Retinal pigment epithelial cell (primary cell): ENCODE measurements around the gene TBC1D8.

Source experiments
- DNase-seq: peaks from one replicate; pipeline ENCODE4 v3.0.0-alpha.2; 2010; ENCODE audit warnings: low read depth
- H3K4me3 ChIP-seq: 2 replicates; pipeline ENCODE4 v1.5.1; 2011; ENCODE audit warnings: mild to moderate bottlenecking, low read length, control low read depth, moderate library complexity
- TF ChIP-seq, protein P1 (sequence below): conservative IDR thresholded peaks from 2 replicates; pipeline ENCODE4 v1.5.1; 2011; ENCODE audit warnings: low read depth, low read length, control low read depth, inconsistent platforms

Gene TBC1D8

DNA sequence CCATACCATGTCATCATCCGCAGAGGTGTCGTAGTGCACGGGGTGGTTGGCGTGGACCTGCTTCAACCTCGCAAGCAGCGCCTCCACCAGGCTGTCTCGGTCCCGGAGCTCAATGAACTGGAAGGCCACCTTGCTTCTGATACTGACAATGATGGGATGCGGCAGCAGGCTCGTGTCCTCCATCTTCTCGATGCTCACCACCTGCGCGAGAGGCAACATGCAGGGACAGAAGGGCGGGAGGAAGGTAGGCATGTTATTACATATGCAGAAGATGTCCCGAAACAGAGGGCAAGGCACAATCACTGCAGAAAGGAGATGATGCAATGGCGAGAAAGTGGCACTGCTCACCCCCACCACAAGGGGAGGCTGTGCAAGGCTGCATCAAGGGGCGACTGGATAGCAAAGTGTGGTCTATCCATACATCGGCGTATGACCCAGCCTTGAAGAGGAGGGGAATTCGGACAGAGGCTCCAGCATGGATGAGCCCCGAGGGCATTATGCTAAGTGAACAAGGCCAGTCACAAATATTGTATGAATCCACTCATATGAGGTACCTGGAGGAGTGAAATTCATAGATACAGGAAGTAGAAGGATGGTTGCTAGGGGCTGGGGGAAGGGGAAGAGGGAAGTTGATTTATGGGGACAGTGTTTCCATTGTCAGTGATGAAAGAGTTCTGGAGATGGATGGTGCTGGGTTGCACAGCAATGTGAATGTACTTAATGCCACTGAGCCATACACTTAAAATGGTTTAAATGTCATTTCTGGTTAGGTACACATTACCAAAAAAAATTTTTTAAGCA, 112.5 kb downstream of the TBC1D8 start:
- no peak overlapping the region for H3K4me3 ChIP-seq
- DNase-seq, result no peak
- TF ChIP-seq, protein P1, sequence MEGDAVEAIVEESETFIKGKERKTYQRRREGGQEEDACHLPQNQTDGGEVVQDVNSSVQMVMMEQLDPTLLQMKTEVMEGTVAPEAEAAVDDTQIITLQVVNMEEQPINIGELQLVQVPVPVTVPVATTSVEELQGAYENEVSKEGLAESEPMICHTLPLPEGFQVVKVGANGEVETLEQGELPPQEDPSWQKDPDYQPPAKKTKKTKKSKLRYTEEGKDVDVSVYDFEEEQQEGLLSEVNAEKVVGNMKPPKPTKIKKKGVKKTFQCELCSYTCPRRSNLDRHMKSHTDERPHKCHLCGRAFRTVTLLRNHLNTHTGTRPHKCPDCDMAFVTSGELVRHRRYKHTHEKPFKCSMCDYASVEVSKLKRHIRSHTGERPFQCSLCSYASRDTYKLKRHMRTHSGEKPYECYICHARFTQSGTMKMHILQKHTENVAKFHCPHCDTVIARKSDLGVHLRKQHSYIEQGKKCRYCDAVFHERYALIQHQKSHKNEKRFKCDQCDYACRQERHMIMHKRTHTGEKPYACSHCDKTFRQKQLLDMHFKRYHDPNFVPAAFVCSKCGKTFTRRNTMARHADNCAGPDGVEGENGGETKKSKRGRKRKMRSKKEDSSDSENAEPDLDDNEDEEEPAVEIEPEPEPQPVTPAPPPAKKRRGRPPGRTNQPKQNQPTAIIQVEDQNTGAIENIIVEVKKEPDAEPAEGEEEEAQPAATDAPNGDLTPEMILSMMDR, result peak; percentile 65

DNA sequence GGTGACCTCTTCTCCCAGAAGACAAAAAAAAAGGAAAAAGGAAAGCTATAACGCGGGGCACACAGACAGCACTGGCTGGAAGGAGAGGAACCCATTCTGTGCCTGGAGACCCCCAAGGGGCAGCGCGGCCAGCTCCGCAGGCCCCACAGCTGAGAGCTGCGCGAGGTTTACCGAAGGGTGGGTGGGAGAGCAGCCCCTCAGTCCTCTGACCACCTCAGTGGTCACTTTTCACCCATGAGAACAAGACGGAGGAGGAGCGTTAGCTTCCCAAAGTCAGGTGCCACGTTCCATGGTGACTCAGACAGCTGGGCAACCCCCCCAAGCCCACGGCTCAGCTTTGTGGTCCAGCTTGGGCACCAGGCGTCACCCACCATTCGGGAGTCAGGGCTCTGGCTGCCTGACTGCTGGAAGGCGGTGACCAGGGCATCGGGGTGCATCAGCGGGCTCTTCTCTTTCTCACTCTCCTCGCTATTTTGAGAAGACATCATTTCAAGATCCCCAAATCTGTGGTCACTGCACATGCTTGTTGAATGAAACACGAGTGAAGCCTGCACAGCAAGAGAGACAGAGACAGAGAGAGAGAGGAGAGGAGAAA, 113.9 kb downstream of the TBC1D8 start:
- TF ChIP-seq, protein P1, result no peak
- no peak overlapping the region for H3K4me3 ChIP-seq
- DNase-seq, result no peak

DNA sequence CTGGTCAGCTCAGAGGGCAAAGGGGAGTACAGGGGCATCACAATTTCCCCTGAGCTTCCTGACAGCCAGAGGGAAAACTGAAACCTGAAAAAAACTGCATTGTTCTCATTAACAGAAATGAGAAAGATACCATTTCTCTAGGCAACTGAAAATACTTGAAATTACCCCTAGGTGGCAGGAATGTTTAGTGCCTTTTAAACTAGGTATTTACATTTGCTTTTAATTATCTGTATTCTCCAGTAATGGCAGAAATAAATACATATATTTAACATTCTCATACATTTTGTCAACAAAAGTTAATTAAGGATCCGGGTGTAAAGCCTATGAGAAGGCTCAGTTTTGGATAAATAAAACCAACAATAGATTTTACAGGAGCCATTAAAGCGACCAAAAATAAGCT, 114.6 kb downstream of the TBC1D8 start:
- TF ChIP-seq, protein P1, result peak; percentile 61
- no peak for DNase-seq
- H3K4me3 ChIP-seq, result no peak overlapping the region

DNA sequence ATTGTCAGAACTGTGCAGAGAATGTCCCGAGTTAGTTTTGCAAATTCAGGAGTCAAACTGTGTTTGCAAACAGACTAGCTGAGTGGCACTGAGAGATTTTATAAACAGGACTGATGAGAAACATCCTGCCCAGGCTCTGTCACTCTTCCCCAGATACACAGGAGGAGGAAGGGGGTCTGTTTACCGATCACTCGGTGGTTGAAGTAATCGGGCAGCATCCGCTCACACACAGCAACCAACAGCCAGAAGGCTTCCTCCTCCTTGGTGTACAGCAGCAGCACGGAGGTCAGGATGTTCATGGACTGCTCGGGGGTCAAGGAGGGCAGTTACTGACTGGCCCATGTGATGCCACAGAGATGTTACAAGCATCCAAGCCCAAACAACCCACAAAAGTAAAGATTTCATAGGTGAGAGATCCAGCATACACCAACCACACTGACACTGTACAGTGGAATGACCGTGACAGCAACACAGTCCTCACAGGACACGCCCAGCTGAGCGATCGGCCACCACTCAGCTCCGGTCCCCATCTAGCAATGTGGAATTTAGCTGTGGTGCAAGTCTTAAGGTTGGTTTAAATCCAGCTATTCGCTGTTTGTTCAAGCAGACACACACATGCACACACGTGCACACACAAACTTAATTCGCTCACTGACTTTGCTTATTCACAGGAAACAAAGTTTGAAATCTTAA, 119.0 kb downstream of the TBC1D8 start:
- TF ChIP-seq, protein P1, result no peak
- DNase-seq, result no peak
- no peak overlapping the region for H3K4me3 ChIP-seq

DNA sequence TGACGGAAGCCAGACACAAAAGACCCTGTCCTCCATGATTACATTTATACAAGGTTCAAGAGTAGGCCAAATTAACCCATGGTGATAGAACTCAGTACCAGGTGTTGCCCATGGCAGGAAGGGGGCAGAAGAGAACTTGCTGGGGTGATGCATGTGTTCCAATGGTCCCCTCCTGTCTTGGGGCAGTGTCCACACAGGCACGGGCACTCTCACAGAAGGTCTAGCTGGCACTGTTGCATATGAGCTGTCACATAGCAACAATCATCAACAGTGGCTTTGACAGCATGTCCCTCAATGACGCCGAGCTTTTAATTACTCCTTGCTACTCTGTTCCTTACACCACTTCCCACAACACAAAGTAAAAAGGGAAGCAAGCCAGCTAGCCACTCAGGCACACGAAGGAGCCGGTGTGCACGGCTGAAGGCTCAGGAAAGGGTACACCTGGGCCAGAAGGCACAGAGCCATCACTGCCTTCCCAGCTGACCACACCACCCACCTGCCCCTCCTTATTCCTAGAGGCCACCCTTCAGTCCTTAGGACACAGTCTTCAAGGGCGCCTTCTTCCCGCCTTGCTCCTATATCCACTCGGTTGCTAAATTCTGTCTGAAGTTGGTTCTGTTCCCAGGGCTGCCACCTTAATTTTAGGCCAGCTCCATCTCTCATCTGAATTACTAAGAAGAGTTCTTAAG, 120.2 kb downstream of the TBC1D8 start:
- H3K4me3 ChIP-seq, result no peak overlapping the region
- TF ChIP-seq, protein P1, result no peak
- DNase-seq, result no peak

DNA sequence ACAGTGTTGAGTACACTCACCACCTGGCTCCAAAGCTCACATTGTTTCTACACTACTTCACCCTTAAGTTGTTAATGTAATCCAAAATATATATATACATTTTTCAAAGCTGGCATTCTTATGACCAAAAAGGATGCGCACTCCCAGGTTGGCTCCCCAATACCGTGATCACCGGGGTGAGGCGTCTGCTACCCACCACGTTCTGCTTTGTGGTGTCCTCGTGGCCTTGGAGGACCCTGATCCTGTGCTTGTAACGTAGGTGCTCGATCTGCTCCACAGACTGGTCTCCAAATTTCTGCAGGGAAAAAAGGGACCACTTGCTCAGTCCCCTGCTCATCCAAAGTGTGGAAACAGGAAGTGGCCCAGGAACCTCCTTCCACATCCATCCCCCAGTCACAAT, 123.3 kb downstream of the TBC1D8 start:
- TF ChIP-seq, protein P1, result no peak
- no peak overlapping the region for H3K4me3 ChIP-seq
- no peak for DNase-seq
